HG03558 (cell line): ENCODE measurements around the gene PHTF2.
"Not testable (repeated sequence)": the region's sequence is repeated elsewhere in the genome, so short reads cannot be mapped to it uniquely, and the experiment has no call there.

Experiments used
- ATAC-seq: cut with Tn5 transposase; IDR thresholded peaks from one replicate; pipeline ENCODE4 v1.9.1; 2021; ENCODE audit warnings: moderate number of reproducible peaks; ENCODE audit not compliant: unreplicated experiment; ENCODE audit errors: extremely low read depth

The PHTF2 gene

GRCh38 chr7:77798394-77799077 lies at the start of gene PHTF2, which contains the start of gene TMEM60:
PHTF2 (plus strand) TSS chr7:77798773.
TMEM60 (minus strand) TSS chr7:77798434; CDS start chr7:77794373, 4,061 bp downstream.
- ATAC-seq, result peak; percentile 74

GRCh38 chr7:77752016-77752415 lies 46.6 kb upstream of the PHTF2 start:
- ATAC-seq, result no peak

- ATAC-seq, result no peak
Observed at GRCh38 chr7:77753173-77753572, 45.4 kb upstream of the PHTF2 start.

- ATAC-seq, result peak; percentile 91
Observed at GRCh38 chr7:77757589-77757988, 41.0 kb upstream of the PHTF2 start.

- no peak for ATAC-seq
Observed at GRCh38 chr7:77759294-77759889, 39.2 kb upstream of the PHTF2 start.

GRCh38 chr7:77760809-77761453 lies 37.6 kb upstream of the PHTF2 start:
- no peak for ATAC-seq

GRCh38 chr7:77765481-77765880 lies 33.1 kb upstream of the PHTF2 start:
- no peak for ATAC-seq

- ATAC-seq, result no peak
Observed at GRCh38 chr7:77765906-77766800, 32.4 kb upstream of the PHTF2 start.

- no peak for ATAC-seq
Observed at GRCh38 chr7:77766801-77767605, 31.6 kb upstream of the PHTF2 start.

- ATAC-seq, result no peak
Observed at GRCh38 chr7:77770316-77770715, 28.3 kb upstream of the PHTF2 start.

GRCh38 chr7:77771901-77772300 lies 26.7 kb upstream of the PHTF2 start:
- ATAC-seq, result no peak

- ATAC-seq, result no peak
Observed at GRCh38 chr7:77778535-77778934, 20.0 kb upstream of the PHTF2 start.

- no peak for ATAC-seq
Observed at GRCh38 chr7:77782383-77782782, 16.2 kb upstream of the PHTF2 start.

GRCh38 chr7:77783111-77783510 lies 15.5 kb upstream of the PHTF2 start:
- ATAC-seq, result no peak

GRCh38 chr7:77783545-77783944 lies 15.0 kb upstream of the PHTF2 start:
- ATAC-seq, result no peak

GRCh38 chr7:77784426-77784825 lies 14.1 kb upstream of the PHTF2 start:
- not testable (repeated sequence) for ATAC-seq

GRCh38 chr7:77786018-77786417 lies 12.6 kb upstream of the PHTF2 start:
- ATAC-seq, result no peak

- no peak for ATAC-seq
Observed at GRCh38 chr7:77786741-77787140, 11.8 kb upstream of the PHTF2 start.

GRCh38 chr7:77788327-77788902 lies 10.2 kb upstream of the PHTF2 start:
- ATAC-seq, result no peak
